Esophagus squamous epithelium (tissue), 4 donors: Measurements from ENCODE around the gene RRP1.

Source experiments
- CTCF ChIP-seq, 6 experiments: fragments of 450-650 bp in 4 of 6; fragments of 200-600 bp in 2 of 6; sonication (generic) in 2 of 6; IDR thresholded peaks; one replicate each; pipeline ENCODE4 v1.5.1; 2016 to 2019; ENCODE audit warnings: antibody characterized with exemption in 6 of 6, mild to moderate bottlenecking in 4 of 6, moderate library complexity in 4 of 6
- POLR2A ChIP-seq, 4 donors: fragments of 450-650 bp; IDR thresholded peaks; one replicate each; pipeline ENCODE4 v1.6.1; 2017; ENCODE audit warnings: antibody characterized with exemption in 4 of 4, mild to moderate bottlenecking in 4 of 4, moderate library complexity in 3 of 4

GRCh38 chr21:43848771-43849170 is 59.4 kb downstream of the RRP1 start:
- TF ChIP-seq POLR2A (IDR thresholded peaks at IDR 0.05) (no peak), CTCF (IDR thresholded peaks at IDR 0.05) (no peak)
